GM12891 (cell line): ENCODE data around the gene FAM9B.

Experiments
- PAX5 ChIP-seq: IDR thresholded peaks from 2 replicates; pipeline ENCODE4 v1.6.1; 2011; ENCODE audit warnings: low read length, moderate library complexity, mild to moderate bottlenecking; ENCODE audit not compliant: insufficient read depth, severe bottlenecking
- POLR2A ChIP-seq: IDR thresholded peaks from 2 replicates; pipeline ENCODE4 v1.6.1; 2011; ENCODE audit warnings: low read depth, low read length, control low read depth
- POLR2AphosphoS5 ChIP-seq: IDR thresholded peaks from 2 replicates; pipeline ENCODE4 v1.6.1; 2011; ENCODE audit warnings: low read depth, low read length, control low read depth
- POU2F2 ChIP-seq: IDR thresholded peaks from 2 replicates; pipeline ENCODE4 v1.6.1; 2011; ENCODE audit warnings: low read depth, mild to moderate bottlenecking, control low read depth, low read length, moderate library complexity
- TAF1 ChIP-seq: IDR thresholded peaks from 2 replicates; pipeline ENCODE4 v1.6.1; 2011; ENCODE audit warnings: low read depth, low read length, control low read depth

DNA sequence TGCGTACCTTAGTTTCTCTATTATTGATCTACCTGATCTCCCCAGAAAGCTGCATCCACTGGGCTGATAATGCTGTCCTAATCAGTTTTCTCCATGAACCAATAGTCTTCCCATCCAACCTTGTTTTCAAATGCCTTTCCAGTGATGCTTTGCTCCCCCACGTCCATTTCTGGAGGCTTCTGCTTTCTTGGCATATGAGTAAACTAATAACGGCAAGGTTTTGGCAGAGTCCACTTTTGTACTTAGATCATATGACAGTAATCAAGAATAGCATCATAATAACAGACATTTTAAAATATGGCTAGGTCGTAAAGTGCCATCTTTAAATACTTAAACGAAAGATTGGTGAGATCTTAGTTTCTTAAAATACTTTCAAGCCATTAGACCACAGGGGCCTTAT, 38.4 kb upstream of the FAM9B start:
- TF ChIP-seq POLR2A, result no peak
- TF ChIP-seq POLR2AphosphoS5, result no peak
- TF ChIP-seq TAF1, result no peak
- no peak for TF ChIP-seq POU2F2
- no peak for TF ChIP-seq PAX5
